ENCODE measurements around the gene RWDD4.

Gene RWDD4

GRCh38 chr4:183626168-183626567, 32.8 kb downstream of the RWDD4 start:
- no peak overlapping the region for H3K4me3 Mint-ChIP-seq
- no peaks in the 10 kb centered on the region for H3K9me3 Mint-ChIP-seq
- no peaks in the 10 kb centered on the region for H3K36me3 Mint-ChIP-seq
- H3K27me3 Mint-ChIP-seq, result peaks cover 16% of the 10 kb centered on the region
- no peak for ATAC-seq
- no peaks in the 10 kb centered on the region for H3K4me1 Mint-ChIP-seq
- no peak overlapping the region for H3K27ac Mint-ChIP-seq

- Mint-ChIP-seq H3K36me3 (no peaks in the 10 kb centered on the region), H3K9me3 (no peaks in the 10 kb centered on the region), H3K27me3 (peaks cover 16% of the 10 kb centered on the region), H3K4me1 (no peaks in the 10 kb centered on the region), H3K4me3 (no peak overlapping the region), H3K27ac (no peak overlapping the region)
- no peak for ATAC-seq
Measured at GRCh38 chr4:183624548-183624947, 34.4 kb downstream of the RWDD4 start.

GRCh38 chr4:183621875-183622274, 37.1 kb downstream of the RWDD4 start:
- H3K27me3 Mint-ChIP-seq, result peaks cover 8% of the 10 kb centered on the region
- no peaks in the 10 kb centered on the region for H3K4me1 Mint-ChIP-seq
- H3K4me3 Mint-ChIP-seq, result no peak overlapping the region
- H3K36me3 Mint-ChIP-seq, result no peaks in the 10 kb centered on the region
- no peak overlapping the region for H3K27ac Mint-ChIP-seq
- ATAC-seq, result no peak
- peaks cover 1% of the 10 kb centered on the region for H3K9me3 Mint-ChIP-seq

- H3K27ac Mint-ChIP-seq, result no peak overlapping the region
- ATAC-seq, result no peak
- no peak overlapping the region for H3K4me3 Mint-ChIP-seq
- peaks cover 3% of the 10 kb centered on the region for H3K9me3 Mint-ChIP-seq
- peaks cover 19% of the 10 kb centered on the region for H3K27me3 Mint-ChIP-seq
- H3K36me3 Mint-ChIP-seq, result no peaks in the 10 kb centered on the region
- no peaks in the 10 kb centered on the region for H3K4me1 Mint-ChIP-seq
Measured at GRCh38 chr4:183620421-183620820, 38.6 kb downstream of the RWDD4 start.

GRCh38 chr4:183618681-183619080, 40.3 kb downstream of the RWDD4 start:
- no peak for ATAC-seq
- Mint-ChIP-seq H3K27ac (no peak overlapping the region), H3K4me1 (no peaks in the 10 kb centered on the region), H3K9me3 (peaks cover 3% of the 10 kb centered on the region), H3K4me3 (no peak overlapping the region), H3K27me3 (peaks cover 24% of the 10 kb centered on the region), H3K36me3 (no peaks in the 10 kb centered on the region)

GRCh38 chr4:183617075-183617474, 41.9 kb downstream of the RWDD4 start:
- Mint-ChIP-seq H3K27me3 (peaks cover 34% of the 10 kb centered on the region), H3K4me3 (no peak overlapping the region), H3K9me3 (peaks cover 3% of the 10 kb centered on the region), H3K4me1 (no peaks in the 10 kb centered on the region), H3K36me3 (no peaks in the 10 kb centered on the region), H3K27ac (no peak overlapping the region)
- no peak for ATAC-seq

- no peak for ATAC-seq
- peaks cover 33% of the 10 kb centered on the region for H3K27me3 Mint-ChIP-seq
- no peak overlapping the region for H3K4me3 Mint-ChIP-seq
- H3K27ac Mint-ChIP-seq, result no peak overlapping the region
- H3K36me3 Mint-ChIP-seq, result no peaks in the 10 kb centered on the region
- H3K4me1 Mint-ChIP-seq, result no peaks in the 10 kb centered on the region
- peaks cover 3% of the 10 kb centered on the region for H3K9me3 Mint-ChIP-seq
Measured at GRCh38 chr4:183612329-183613250, 46.4 kb downstream of the RWDD4 start.

- no peak overlapping the region for H3K27ac Mint-ChIP-seq
- H3K4me1 Mint-ChIP-seq, result no peaks in the 10 kb centered on the region
- H3K4me3 Mint-ChIP-seq, result no peak overlapping the region
- no peaks in the 10 kb centered on the region for H3K36me3 Mint-ChIP-seq
- peaks cover 30% of the 10 kb centered on the region for H3K27me3 Mint-ChIP-seq
- no peak for ATAC-seq
- H3K9me3 Mint-ChIP-seq, result no peaks in the 10 kb centered on the region
Measured at GRCh38 chr4:183611210-183611830, 47.7 kb downstream of the RWDD4 start.

GRCh38 chr4:183610613-183611012, 48.4 kb downstream of the RWDD4 start:
- H3K36me3 Mint-ChIP-seq, result no peaks in the 10 kb centered on the region
- H3K9me3 Mint-ChIP-seq, result no peaks in the 10 kb centered on the region
- H3K27me3 Mint-ChIP-seq, result peaks cover 26% of the 10 kb centered on the region
- no peak overlapping the region for H3K27ac Mint-ChIP-seq
- no peak overlapping the region for H3K4me3 Mint-ChIP-seq
- no peaks in the 10 kb centered on the region for H3K4me1 Mint-ChIP-seq
- no peak for ATAC-seq

GRCh38 chr4:183610033-183610432, 49.0 kb downstream of the RWDD4 start:
- H3K4me3 Mint-ChIP-seq, result no peak overlapping the region
- H3K9me3 Mint-ChIP-seq, result no peaks in the 10 kb centered on the region
- no peak for ATAC-seq
- no peak overlapping the region for H3K27ac Mint-ChIP-seq
- H3K4me1 Mint-ChIP-seq, result no peaks in the 10 kb centered on the region
- no peaks in the 10 kb centered on the region for H3K36me3 Mint-ChIP-seq
- peaks cover 21% of the 10 kb centered on the region for H3K27me3 Mint-ChIP-seq

- no peak overlapping the region for H3K4me3 Mint-ChIP-seq
- H3K4me1 Mint-ChIP-seq, result no peaks in the 10 kb centered on the region
- peaks cover 19% of the 10 kb centered on the region for H3K27me3 Mint-ChIP-seq
- ATAC-seq, result no peak
- no peaks in the 10 kb centered on the region for H3K36me3 Mint-ChIP-seq
- no peak overlapping the region for H3K27ac Mint-ChIP-seq
- H3K9me3 Mint-ChIP-seq, result no peaks in the 10 kb centered on the region
Measured at GRCh38 chr4:183609151-183609550, 49.8 kb downstream of the RWDD4 start.

GRCh38 chr4:183607894-183608293, 51.1 kb downstream of the RWDD4 start:
- no peak for ATAC-seq
- H3K27ac Mint-ChIP-seq, result no peak overlapping the region
- no peak overlapping the region for H3K4me3 Mint-ChIP-seq

GRCh38 chr4:183602557-183603027, 56.4 kb downstream of the RWDD4 start:
- H3K4me1 Mint-ChIP-seq, result no peaks in the 10 kb centered on the region
- H3K36me3 Mint-ChIP-seq, result no peaks in the 10 kb centered on the region
- no peak overlapping the region for H3K27ac Mint-ChIP-seq
- ATAC-seq, result no peak
- no peak overlapping the region for H3K4me3 Mint-ChIP-seq
- H3K27me3 Mint-ChIP-seq, result peaks cover 9% of the 10 kb centered on the region
- no peaks in the 10 kb centered on the region for H3K9me3 Mint-ChIP-seq

More at GRCh38 chr4:183607894-183608293, 51.1 kb downstream of the RWDD4 start:
- Mint-ChIP-seq H3K9me3 (no peaks in the 10 kb centered on the region), H3K4me1 (no peaks in the 10 kb centered on the region), H3K27me3 (peaks cover 16% of the 10 kb centered on the region), H3K36me3 (no peaks in the 10 kb centered on the region)

GRCh38 chr4:183601381-183601780, 57.6 kb downstream of the RWDD4 start:
- H3K27ac Mint-ChIP-seq, result no peak overlapping the region
- no peaks in the 10 kb centered on the region for H3K4me1 Mint-ChIP-seq
- no peaks in the 10 kb centered on the region for H3K36me3 Mint-ChIP-seq
- ATAC-seq, result no peak
- no peak overlapping the region for H3K4me3 Mint-ChIP-seq
- no peaks in the 10 kb centered on the region for H3K9me3 Mint-ChIP-seq
- H3K27me3 Mint-ChIP-seq, result peaks cover 1% of the 10 kb centered on the region

- no peaks in the 10 kb centered on the region for H3K4me1 Mint-ChIP-seq
Measured at GRCh38 chr4:183600189-183600685, 58.7 kb downstream of the RWDD4 start.

More at GRCh38 chr4:183600189-183600685, 58.7 kb downstream of the RWDD4 start:
- no peaks in the 10 kb centered on the region for H3K36me3 Mint-ChIP-seq
- no peak overlapping the region for H3K4me3 Mint-ChIP-seq
- H3K9me3 Mint-ChIP-seq, result no peaks in the 10 kb centered on the region
- no peak for ATAC-seq
- H3K27ac Mint-ChIP-seq, result no peak overlapping the region
- H3K27me3 Mint-ChIP-seq, result no peaks in the 10 kb centered on the region

Measured in stimulated activated memory B cell treated with anti-CD40 and anti-IgM and Interleukin-4, amounts not matched to agents 10 μg/mL and 1 μg/mL and 100 μg/mL, for 72 hours (primary cell).